Cardiac muscle cell (in vitro differentiated cells and primary cell): Measurements from ENCODE around the gene SIN3B. TPM values are rescaled to one million over a fixed set of nuclear protein-coding genes. Genes with fewer than 3 reads are reported as not detected.
A peak's percentile ranks its signal among the peaks of the same experiment; 100 is the strongest.

Experiments
- DNase-seq, 2 donors: peaks; one replicate each; pipeline versions ENCODE4 v3.0.0 to v3.0.0-alpha.2; 2010 to 2017; ENCODE audit warnings: low read depth in 1 of 2, low spot score in 1 of 2
- H3K27ac ChIP-seq: fragments of 200-600 bp; sonication (generic); 2 replicates; pipeline ENCODE4 v1.5.1; 2016
- H3K27me3 ChIP-seq: fragments of 200-600 bp; sonication (generic); 2 replicates; pipeline ENCODE4 v1.6.0; 2016; ENCODE audit warnings: control low read depth
- H3K36me3 ChIP-seq: fragments of 200-600 bp; sonication (generic); 2 replicates; pipeline ENCODE4 v1.5.1; 2016; ENCODE audit warnings: control low read depth
- H3K4me1 ChIP-seq: fragments of 200-600 bp; sonication (generic); 2 replicates; pipeline ENCODE4 v1.8.1; 2017; ENCODE audit warnings: low read depth, mild to moderate bottlenecking, mixed run types
- H3K4me3 ChIP-seq: fragments of 200-600 bp; sonication (generic); 2 replicates; pipeline ENCODE4 v1.5.1; 2016; ENCODE audit warnings: mild to moderate bottlenecking
- H3K9me3 ChIP-seq: fragments of 200-600 bp; sonication (generic); 2 replicates; pipeline ENCODE4 v1.5.1; 2017; ENCODE audit warnings: low read depth, mild to moderate bottlenecking, control low read depth
- polyA plus RNA-seq: library from polyadenylated mRNA; unstranded; fragments of >200 nt; fragmentation: Nextera tagmentation; extraction: Ambion mirVana; gene quantifications from 2 replicates; pipeline ENCODE4 v1.2.1, GENCODE V29; 2016
- total RNA-seq: library from RNA; depleted of rRNA; stranded (reverse); fragments of >200 nt; gene quantifications from 2 replicates; pipeline ENCODE4 v1.2.3, GENCODE V29; 2016
- TF ChIP-seq, protein P1 (sequence below): IDR thresholded peaks from 2 replicates; pipeline ENCODE4 v1.5.1; 2012; ENCODE audit warnings: low read depth, mild to moderate bottlenecking, low read length

The SIN3B gene
- total and polyA plus RNA-seq, 2 experiments from 2014 or later: 37.1 to 75.3 TPM

DNA sequence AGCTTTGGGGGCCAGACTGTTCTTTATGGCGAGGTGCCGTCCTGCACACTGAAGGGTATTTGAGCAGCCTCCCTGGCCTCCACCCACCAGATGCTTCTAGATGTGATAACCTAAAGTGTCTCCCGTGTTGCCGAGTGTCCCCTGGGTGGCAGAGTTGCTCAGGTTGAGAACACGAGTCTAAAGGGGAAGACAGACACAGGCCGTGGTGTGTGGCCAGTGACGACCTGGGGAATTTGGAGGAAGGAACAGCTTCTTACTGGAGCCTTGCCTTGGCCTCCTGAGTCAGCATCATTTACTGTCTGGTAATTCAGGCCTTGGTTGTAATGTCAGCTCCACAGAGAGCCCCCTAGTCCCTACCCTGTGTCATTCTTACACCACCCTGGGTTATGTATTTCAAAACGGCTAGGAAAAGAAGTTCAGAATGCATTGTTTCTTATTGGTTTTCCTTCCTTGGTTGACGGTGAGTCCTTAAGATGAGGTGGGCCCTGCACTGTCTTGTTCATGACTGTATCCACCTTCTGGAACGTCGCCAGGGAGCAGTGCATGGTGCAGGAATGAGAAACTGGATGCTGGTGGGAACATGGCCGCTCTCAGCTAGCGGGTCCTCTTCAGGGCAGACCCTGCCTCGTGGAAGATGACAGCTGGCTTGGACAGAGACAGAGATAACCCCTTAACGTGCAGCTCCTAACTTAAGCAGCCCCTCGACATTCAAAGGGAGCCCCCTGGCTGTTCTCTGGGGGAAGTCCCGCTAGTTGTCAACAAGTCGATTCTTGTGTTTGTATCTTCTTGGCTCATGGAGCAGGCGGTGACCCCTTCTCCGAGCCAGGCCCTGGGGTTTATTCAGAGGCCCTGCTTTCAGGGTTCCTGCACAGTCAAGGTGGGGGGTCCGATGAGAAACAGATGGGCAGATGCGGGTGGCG lies 7.2 kb downstream of the SIN3B start:
- H3K27me3 ChIP-seq: no peaks in the 10 kb centered on the region
- peak in 1 of 2 donors; percentile 18 for DNase-seq
- peaks cover 3% of the 10 kb centered on the region for H3K4me1 ChIP-seq
- no peak overlapping the region for H3K4me3 ChIP-seq
- H3K27ac ChIP-seq: no peak overlapping the region
- H3K9me3 ChIP-seq: no peaks in the 10 kb centered on the region
- TF ChIP-seq, protein P1, sequence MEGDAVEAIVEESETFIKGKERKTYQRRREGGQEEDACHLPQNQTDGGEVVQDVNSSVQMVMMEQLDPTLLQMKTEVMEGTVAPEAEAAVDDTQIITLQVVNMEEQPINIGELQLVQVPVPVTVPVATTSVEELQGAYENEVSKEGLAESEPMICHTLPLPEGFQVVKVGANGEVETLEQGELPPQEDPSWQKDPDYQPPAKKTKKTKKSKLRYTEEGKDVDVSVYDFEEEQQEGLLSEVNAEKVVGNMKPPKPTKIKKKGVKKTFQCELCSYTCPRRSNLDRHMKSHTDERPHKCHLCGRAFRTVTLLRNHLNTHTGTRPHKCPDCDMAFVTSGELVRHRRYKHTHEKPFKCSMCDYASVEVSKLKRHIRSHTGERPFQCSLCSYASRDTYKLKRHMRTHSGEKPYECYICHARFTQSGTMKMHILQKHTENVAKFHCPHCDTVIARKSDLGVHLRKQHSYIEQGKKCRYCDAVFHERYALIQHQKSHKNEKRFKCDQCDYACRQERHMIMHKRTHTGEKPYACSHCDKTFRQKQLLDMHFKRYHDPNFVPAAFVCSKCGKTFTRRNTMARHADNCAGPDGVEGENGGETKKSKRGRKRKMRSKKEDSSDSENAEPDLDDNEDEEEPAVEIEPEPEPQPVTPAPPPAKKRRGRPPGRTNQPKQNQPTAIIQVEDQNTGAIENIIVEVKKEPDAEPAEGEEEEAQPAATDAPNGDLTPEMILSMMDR: peak; percentile 19
- peaks cover 30% of the 10 kb centered on the region for H3K36me3 ChIP-seq

- peaks cover 8% of the 10 kb centered on the region for H3K4me1 ChIP-seq
- peaks cover 29% of the 10 kb centered on the region for H3K36me3 ChIP-seq
- H3K4me3 ChIP-seq: no peak overlapping the region
- H3K27ac ChIP-seq: no peak overlapping the region
- no peaks in the 10 kb centered on the region for H3K9me3 ChIP-seq
- TF ChIP-seq, protein P1: no peak
- no peaks in the 10 kb centered on the region for H3K27me3 ChIP-seq
- DNase-seq: no peak
These were observed 7.8 kb downstream of the SIN3B start for GRCh38 chr19:16837035-16837362.

GRCh38 chr19:16841391-16841926 lies 12.3 kb downstream of the SIN3B start:
- Histone ChIP-seq H3K36me3 (peaks cover 37% of the 10 kb centered on the region), H3K4me3 (no peak overlapping the region), H3K27ac (peak overlapping the region; percentile 67), H3K4me1 (peaks cover 8% of the 10 kb centered on the region), H3K27me3 (no peaks in the 10 kb centered on the region), H3K9me3 (no peaks in the 10 kb centered on the region)
- DNase-seq: peak in 1 of 2 donors; percentile 58
- TF ChIP-seq, protein P1: no peak

GRCh38 chr19:16846901-16847300 lies 17.7 kb downstream of the SIN3B start:
- H3K9me3 ChIP-seq: no peaks in the 10 kb centered on the region
- no peak for DNase-seq
- TF ChIP-seq, protein P1: no peak
- H3K4me3 ChIP-seq: no peak overlapping the region
- H3K4me1 ChIP-seq: peaks cover 1% of the 10 kb centered on the region
- H3K27me3 ChIP-seq: no peaks in the 10 kb centered on the region
- H3K36me3 ChIP-seq: peaks cover 65% of the 10 kb centered on the region
- no peak overlapping the region for H3K27ac ChIP-seq

DNA sequence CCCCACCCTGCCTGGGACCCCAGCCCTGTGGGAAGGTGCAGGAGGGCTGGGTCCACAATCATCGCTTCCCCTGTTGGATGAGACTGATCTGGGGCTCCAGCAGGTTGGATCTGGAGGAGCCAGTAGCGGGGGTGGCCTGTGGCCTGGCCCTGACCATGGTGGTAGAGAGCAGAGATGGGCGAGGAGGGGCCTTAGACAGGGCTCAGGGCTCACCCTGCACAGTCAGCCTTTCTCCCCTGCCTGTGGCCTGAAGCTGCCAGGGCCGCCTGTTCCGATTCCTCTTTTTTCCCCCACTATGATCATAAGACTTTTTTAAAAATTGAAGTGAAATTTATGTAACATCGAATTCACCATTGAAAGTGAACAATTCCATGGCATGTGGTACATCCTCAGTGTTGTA lies 18.2 kb downstream of the SIN3B start:
- Histone ChIP-seq H3K4me3 (no peak overlapping the region), H3K36me3 (peaks cover 62% of the 10 kb centered on the region), H3K9me3 (no peaks in the 10 kb centered on the region), H3K4me1 (no peaks in the 10 kb centered on the region), H3K27me3 (no peaks in the 10 kb centered on the region), H3K27ac (no peak overlapping the region)
- TF ChIP-seq, protein P1: no peak
- no peak for DNase-seq
